SK-N-SH (cell line): ENCODE results near the gene PIGM. TPM values are rescaled to one million over a fixed set of nuclear protein-coding genes. Genes with fewer than 3 reads are reported as not detected.

ENCODE experiments used
- CTCF ChIA-PET: fragments of 300-600, 350-600 bp; formaldehyde crosslinking; extraction: SDS; loops from one replicate; lab custom pipeline; 2021; lab: Yijun Ruan, JAX
- POLR2A ChIA-PET: fragments of 350-600 bp; sonication (Branson Sonifier 250); formaldehyde crosslinking; extraction: SDS; loops from one replicate; lab custom pipeline; 2020; ENCODE audit warnings: antibody characterized with exemption, inconsistent platforms; lab: Yijun Ruan, JAX
- DNase-seq: peaks from one replicate; pipeline ENCODE4 v3.0.0; 2012
- H2AFZ ChIP-seq: fragments of 200-600 bp; sonication (generic); 2 replicates; pipeline ENCODE4 v1.8.1; 2016; ENCODE audit warnings: antibody characterized with exemption, mild to moderate bottlenecking, low read depth
- H3F3A ChIP-seq: fragments of 200-600 bp; sonication (generic); replicated peaks from 2 replicates; pipeline ENCODE3; 2016; ENCODE audit warnings: antibody characterized with exemption, mild to moderate bottlenecking; ENCODE audit not compliant: insufficient read depth
- H3K27ac ChIP-seq, 2 experiments: fragments of 200-500 bp in 1 of 2; fragments of 200-600 bp in 1 of 2; sonication (Bioruptor generic) in 1 of 2; sonication (generic), shearing (Covaris generic) in 1 of 2; 2 replicates each; pipeline versions ENCODE4 v1.5.1 to v1.6.1; 2014 to 2016; ENCODE audit warnings: low read depth in 2 of 2, inconsistent platforms in 1 of 2, low read length in 1 of 2, mild to moderate bottlenecking in 1 of 2, mixed read lengths in 1 of 2
- H3K27me3 ChIP-seq: fragments of 200-600 bp; sonication (generic), shearing (Covaris generic); 2 replicates; pipeline ENCODE4 v1.6.1; 2016; ENCODE audit warnings: mixed run types; ENCODE audit not compliant: insufficient read depth
- H3K36me3 ChIP-seq, 2 experiments: fragments of 200-500 bp in 1 of 2; fragments of 200-600 bp in 1 of 2; sonication (Bioruptor generic) in 1 of 2; sonication (generic) in 1 of 2; replicated peaks in 1 of 2; 2 replicates each; pipeline versions ENCODE3 to v1.5.1; 2014 to 2016; ENCODE audit warnings: low read length in 1 of 2, mild to moderate bottlenecking in 1 of 2; ENCODE audit not compliant: insufficient read depth in 2 of 2, control insufficient read depth in 1 of 2
- H3K4me1 ChIP-seq, 2 experiments: fragments of 200-500 bp in 1 of 2; fragments of 200-600 bp in 1 of 2; sonication (Bioruptor generic) in 1 of 2; sonication (generic), shearing (Covaris generic) in 1 of 2; 2 replicates each; pipeline versions ENCODE4 v1.5.1 to v1.6.1; 2014 to 2016; ENCODE audit warnings: low read depth in 1 of 2, low read length in 1 of 2, mixed run types in 1 of 2; ENCODE audit not compliant: insufficient read depth in 2 of 2, control insufficient read depth in 1 of 2
- H3K4me2 ChIP-seq: fragments of 200-600 bp; sonication (generic), shearing (Covaris generic); 2 replicates; pipeline ENCODE4 v1.6.1; 2017; ENCODE audit warnings: mixed run types
- H3K4me3 ChIP-seq, 2 experiments: fragments of 200-500 bp in 1 of 2; fragments of 200-600 bp in 1 of 2; sonication (Bioruptor generic) in 1 of 2; sonication (generic), shearing (Covaris generic) in 1 of 2; 2 replicates each; pipeline versions ENCODE4 v1.5.1 to v1.8.1; 2014 to 2016; ENCODE audit warnings: low read depth in 2 of 2, inconsistent platforms in 1 of 2, low read length in 1 of 2, mild to moderate bottlenecking in 1 of 2, mixed read lengths in 1 of 2, moderate library complexity in 1 of 2
- H3K79me2 ChIP-seq: fragments of 200-600 bp; sonication (generic); 2 replicates; pipeline ENCODE4 v1.8.1; 2017; ENCODE audit warnings: mild to moderate bottlenecking; ENCODE audit not compliant: insufficient read depth
- H3K9ac ChIP-seq: fragments of 200-600 bp; sonication (generic); 2 replicates; pipeline ENCODE4 v1.6.1; 2017; ENCODE audit warnings: mixed run types
- H3K9me2 ChIP-seq: fragments of 200-600 bp; sonication (generic); 2 replicates; pipeline ENCODE4 v1.6.1; 2017; ENCODE audit warnings: mixed run types
- H3K9me3 ChIP-seq: fragments of 200-600 bp; sonication (generic); 2 replicates; pipeline ENCODE4 v1.6.1; 2017; ENCODE audit warnings: mixed run types, mild to moderate bottlenecking, moderate library complexity
- H4K20me1 ChIP-seq: fragments of 200-600 bp; sonication (generic); 2 replicates; pipeline ENCODE4 v1.6.1; 2017; ENCODE audit warnings: mild to moderate bottlenecking, mixed run types; ENCODE audit not compliant: insufficient read depth
- CHD2 ChIP-seq: fragments of 150-350 bp; IDR thresholded peaks from 2 replicates; pipeline ENCODE4 v1.6.1; 2018; ENCODE audit warnings: low read length; ENCODE audit not compliant: partially characterized antibody
- EZH2phosphoT487 ChIP-seq: fragments of 200-600 bp; sonication (generic); IDR thresholded peaks from 2 replicates; pipeline ENCODE4 v1.6.1; 2017; ENCODE audit warnings: low read depth, mixed run types, mild to moderate bottlenecking, antibody characterized with exemption, moderate library complexity, borderline replicate concordance
- FOXJ3 ChIP-seq: sonication (generic); formaldehyde crosslinking; IDR thresholded peaks from 2 replicates; pipeline ENCODE4 v1.5.1; 2020; ENCODE audit warnings: mild to moderate bottlenecking, missing genetic modification reagents
- MEF2A ChIP-seq: IDR thresholded peaks from 2 replicates; pipeline ENCODE4 v1.4.0; 2012; ENCODE audit warnings: low read depth, borderline replicate concordance
- MXI1 ChIP-seq: IDR thresholded peaks from 2 replicates; pipeline ENCODE4 v1.6.1; 2012; ENCODE audit warnings: mild to moderate bottlenecking, low read depth, low read length, improper control_type of control experiment
- NFIC ChIP-seq: IDR thresholded peaks from 2 replicates; pipeline ENCODE4 v1.4.0; 2012; ENCODE audit warnings: borderline replicate concordance
- RAD21 ChIP-seq: IDR thresholded peaks from 2 replicates; pipeline ENCODE4 v1.6.1; 2012; ENCODE audit warnings: mild to moderate bottlenecking, low read length
- RXRA ChIP-seq: IDR thresholded peaks from 2 replicates; pipeline ENCODE4 v1.4.0; 2012; ENCODE audit warnings: low read depth, mild to moderate bottlenecking, borderline replicate concordance
- TEAD4 ChIP-seq: IDR thresholded peaks from 2 replicates; pipeline ENCODE4 v1.4.0; 2012; ENCODE audit warnings: mild to moderate bottlenecking, borderline replicate concordance; ENCODE audit not compliant: insufficient read depth
- WGBS: methylation state at CpG from one replicate; pipeline ENCODE4 v1.1.6; 2017; ENCODE audit warnings: low lambda C conversion rate; 5-methylcytosine and 5-hydroxymethylcytosine counted together
- polyA plus RNA-seq, 3 experiments: library from polyadenylated mRNA; depleted of rRNA; stranded (reverse); fragments of >200 nt; gene quantifications; 2 replicates each; pipeline ENCODE4 v1.2.3, GENCODE V29; 2012
- TF ChIP-seq, protein P1 (sequence below): IDR thresholded peaks from 2 replicates; pipeline ENCODE4 v1.6.1; 2012; ENCODE audit warnings: mild to moderate bottlenecking, low read depth, low read length, moderate library complexity
- TF ChIP-seq, protein P2 (sequence below): IDR thresholded peaks from 2 replicates; pipeline ENCODE4 v1.4.0; 2012; ENCODE audit warnings: low read depth, borderline replicate concordance
- TF ChIP-seq, protein P3 (sequence below): fragments of 150-350 bp; IDR thresholded peaks from 2 replicates; pipeline ENCODE4 v1.6.1; 2017; ENCODE audit warnings: antibody characterized with exemption, low read length, low read depth, borderline replicate concordance
- TF ChIP-seq, protein P4 (sequence below): fragments of 150-350 bp; IDR thresholded peaks from 2 replicates; pipeline ENCODE4 v1.6.1; 2016; ENCODE audit warnings: mild to moderate bottlenecking, low read depth, low read length

The PIGM gene
- polyA plus RNA-seq, 1 of the 3 experiments (the other 2 are of a cell fraction) = 4.0 TPM

DNA sequence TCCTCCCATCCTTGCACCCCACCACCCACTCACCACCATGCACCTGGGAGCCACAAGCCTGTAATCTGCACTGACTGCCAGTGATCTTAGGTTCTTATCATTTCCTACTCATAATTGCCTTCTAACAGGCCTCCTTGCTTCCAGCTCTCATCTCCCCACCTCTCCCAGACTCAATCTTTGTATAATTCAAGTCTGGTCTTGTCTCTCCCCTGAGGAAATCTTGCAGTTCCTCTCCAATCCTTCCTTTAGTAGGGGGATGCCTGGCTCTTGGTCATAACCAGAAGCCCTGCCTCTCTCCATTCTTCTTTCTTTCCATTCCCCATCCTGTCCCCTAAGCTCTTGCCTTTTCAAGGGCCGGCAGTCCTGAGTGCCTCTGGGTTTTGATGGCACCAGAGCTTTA, 27.8 kb downstream of the PIGM start:
- H3K9me3 ChIP-seq = no peaks in the 10 kb centered on the region
- peaks cover 5% of the 10 kb centered on the region for H3F3A ChIP-seq
- H3K27me3 ChIP-seq = no peaks in the 10 kb centered on the region
- H3K4me3 ChIP-seq = no peak overlapping the region
- DNase-seq = no peak
- H3K27ac ChIP-seq = no peak overlapping the region
- no peak overlapping the region for H2AFZ ChIP-seq
- no peak overlapping the region for H3K9ac ChIP-seq
- H3K4me2 ChIP-seq = no peak overlapping the region
- H4K20me1 ChIP-seq = no peaks in the 10 kb centered on the region
- no peaks in the 10 kb centered on the region for H3K4me1 ChIP-seq
- no peaks in the 10 kb centered on the region for H3K9me2 ChIP-seq
- TF ChIP-seq MEF2A = no peak
- no peak for TF ChIP-seq CHD2
- TF ChIP-seq TEAD4 = no peak
- TF ChIP-seq FOXJ3 (CRISPR knock-in tag) = no peak
- TF ChIP-seq, protein P1, sequence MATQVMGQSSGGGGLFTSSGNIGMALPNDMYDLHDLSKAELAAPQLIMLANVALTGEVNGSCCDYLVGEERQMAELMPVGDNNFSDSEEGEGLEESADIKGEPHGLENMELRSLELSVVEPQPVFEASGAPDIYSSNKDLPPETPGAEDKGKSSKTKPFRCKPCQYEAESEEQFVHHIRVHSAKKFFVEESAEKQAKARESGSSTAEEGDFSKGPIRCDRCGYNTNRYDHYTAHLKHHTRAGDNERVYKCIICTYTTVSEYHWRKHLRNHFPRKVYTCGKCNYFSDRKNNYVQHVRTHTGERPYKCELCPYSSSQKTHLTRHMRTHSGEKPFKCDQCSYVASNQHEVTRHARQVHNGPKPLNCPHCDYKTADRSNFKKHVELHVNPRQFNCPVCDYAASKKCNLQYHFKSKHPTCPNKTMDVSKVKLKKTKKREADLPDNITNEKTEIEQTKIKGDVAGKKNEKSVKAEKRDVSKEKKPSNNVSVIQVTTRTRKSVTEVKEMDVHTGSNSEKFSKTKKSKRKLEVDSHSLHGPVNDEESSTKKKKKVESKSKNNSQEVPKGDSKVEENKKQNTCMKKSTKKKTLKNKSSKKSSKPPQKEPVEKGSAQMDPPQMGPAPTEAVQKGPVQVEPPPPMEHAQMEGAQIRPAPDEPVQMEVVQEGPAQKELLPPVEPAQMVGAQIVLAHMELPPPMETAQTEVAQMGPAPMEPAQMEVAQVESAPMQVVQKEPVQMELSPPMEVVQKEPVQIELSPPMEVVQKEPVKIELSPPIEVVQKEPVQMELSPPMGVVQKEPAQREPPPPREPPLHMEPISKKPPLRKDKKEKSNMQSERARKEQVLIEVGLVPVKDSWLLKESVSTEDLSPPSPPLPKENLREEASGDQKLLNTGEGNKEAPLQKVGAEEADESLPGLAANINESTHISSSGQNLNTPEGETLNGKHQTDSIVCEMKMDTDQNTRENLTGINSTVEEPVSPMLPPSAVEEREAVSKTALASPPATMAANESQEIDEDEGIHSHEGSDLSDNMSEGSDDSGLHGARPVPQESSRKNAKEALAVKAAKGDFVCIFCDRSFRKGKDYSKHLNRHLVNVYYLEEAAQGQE = no peak
- no peak for TF ChIP-seq NFIC
- TF ChIP-seq, protein P2, sequence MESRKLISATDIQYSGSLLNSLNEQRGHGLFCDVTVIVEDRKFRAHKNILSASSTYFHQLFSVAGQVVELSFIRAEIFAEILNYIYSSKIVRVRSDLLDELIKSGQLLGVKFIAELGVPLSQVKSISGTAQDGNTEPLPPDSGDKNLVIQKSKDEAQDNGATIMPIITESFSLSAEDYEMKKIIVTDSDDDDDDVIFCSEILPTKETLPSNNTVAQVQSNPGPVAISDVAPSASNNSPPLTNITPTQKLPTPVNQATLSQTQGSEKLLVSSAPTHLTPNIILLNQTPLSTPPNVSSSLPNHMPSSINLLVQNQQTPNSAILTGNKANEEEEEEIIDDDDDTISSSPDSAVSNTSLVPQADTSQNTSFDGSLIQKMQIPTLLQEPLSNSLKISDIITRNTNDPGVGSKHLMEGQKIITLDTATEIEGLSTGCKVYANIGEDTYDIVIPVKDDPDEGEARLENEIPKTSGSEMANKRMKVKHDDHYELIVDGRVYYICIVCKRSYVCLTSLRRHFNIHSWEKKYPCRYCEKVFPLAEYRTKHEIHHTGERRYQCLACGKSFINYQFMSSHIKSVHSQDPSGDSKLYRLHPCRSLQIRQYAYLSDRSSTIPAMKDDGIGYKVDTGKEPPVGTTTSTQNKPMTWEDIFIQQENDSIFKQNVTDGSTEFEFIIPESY = no peak
- TF ChIP-seq EZH2phosphoT487 = no peak
- TF ChIP-seq, protein P3, sequence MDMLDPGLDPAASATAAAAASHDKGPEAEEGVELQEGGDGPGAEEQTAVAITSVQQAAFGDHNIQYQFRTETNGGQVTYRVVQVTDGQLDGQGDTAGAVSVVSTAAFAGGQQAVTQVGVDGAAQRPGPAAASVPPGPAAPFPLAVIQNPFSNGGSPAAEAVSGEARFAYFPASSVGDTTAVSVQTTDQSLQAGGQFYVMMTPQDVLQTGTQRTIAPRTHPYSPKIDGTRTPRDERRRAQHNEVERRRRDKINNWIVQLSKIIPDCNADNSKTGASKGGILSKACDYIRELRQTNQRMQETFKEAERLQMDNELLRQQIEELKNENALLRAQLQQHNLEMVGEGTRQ = no peak
- no peak for TF ChIP-seq RXRA
- TF ChIP-seq MXI1 = no peak
- TF ChIP-seq RAD21 = no peak
- TF ChIP-seq, protein P4, sequence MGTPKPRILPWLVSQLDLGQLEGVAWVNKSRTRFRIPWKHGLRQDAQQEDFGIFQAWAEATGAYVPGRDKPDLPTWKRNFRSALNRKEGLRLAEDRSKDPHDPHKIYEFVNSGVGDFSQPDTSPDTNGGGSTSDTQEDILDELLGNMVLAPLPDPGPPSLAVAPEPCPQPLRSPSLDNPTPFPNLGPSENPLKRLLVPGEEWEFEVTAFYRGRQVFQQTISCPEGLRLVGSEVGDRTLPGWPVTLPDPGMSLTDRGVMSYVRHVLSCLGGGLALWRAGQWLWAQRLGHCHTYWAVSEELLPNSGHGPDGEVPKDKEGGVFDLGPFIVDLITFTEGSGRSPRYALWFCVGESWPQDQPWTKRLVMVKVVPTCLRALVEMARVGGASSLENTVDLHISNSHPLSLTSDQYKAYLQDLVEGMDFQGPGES = no peak
- TF ChIP-seq, all 33 proteins: peak for 0
- WGBS = 85% methylated on average over 1 of the region's 1 CpG
- Histone ChIP-seq H3K36me3 (no peaks in the 10 kb centered on the region), H3K79me2 (no peaks in the 10 kb centered on the region)
- ChIA-PET POLR2A (interaction anchor here (1.3 kb wide), 2 partner anchors 28 to 58 kb away, joined by 3 read pairs; partner anchors contain the start of genes IGSF9 and PIGM), CTCF (interaction anchor here (1.3 to 12.0 kb wide), 8 partner anchors 10 to 113 kb away, joined by 6 to 460 read pairs (median 82); partner anchors contain the start of genes IGSF9, SLAMF9 and TAGLN2)
